Esophagus muscularis mucosa (tissue), 4 donors: ENCODE results near the gene TAF11. TPM values are rescaled to one million over a fixed set of nuclear protein-coding genes. Genes with fewer than 3 reads are reported as not detected.

Experiments
- DNase-seq: peaks from one replicate; pipeline ENCODE4 v3.0.0-alpha.2; 2017; ENCODE audit errors: extremely low spot score
- H3K27ac ChIP-seq, 4 donors: fragments of 200-600 bp; sonication (generic); replicated peaks in 1 of 4; 1 replicate in 3 of 4; 2 replicates in 1 of 4; pipeline ENCODE4 v1.5.1; 2016 to 2019; ENCODE audit warnings: mild to moderate bottlenecking in 1 of 4
- H3K27me3 ChIP-seq, 4 donors: fragments of 200-600 bp; sonication (generic); one replicate each; pipeline versions ENCODE4 v1.5.1 to v1.6.0; 2016 to 2019
- H3K36me3 ChIP-seq, 4 donors: fragments of 200-600 bp; sonication (generic); one replicate each; pipeline ENCODE4 v1.5.1; 2016 to 2019
- H3K4me1 ChIP-seq, 4 donors: fragments of 200-600 bp; sonication (generic); one replicate each; pipeline ENCODE4 v1.5.1; 2016 to 2019
- H3K4me3 ChIP-seq, 4 donors: fragments of 200-600 bp; sonication (generic); 1 replicate in 2 of 4; 2 replicates in 2 of 4; pipeline ENCODE4 v1.5.1; 2016 to 2019; ENCODE audit warnings: mild to moderate bottlenecking in 4 of 4, moderate library complexity in 1 of 4
- H3K9me3 ChIP-seq, 4 donors: fragments of 200-600 bp; sonication (generic); 1 replicate in 3 of 4; 2 replicates in 1 of 4; pipeline ENCODE4 v1.5.1; 2016 to 2019
- CTCF ChIP-seq, 3 experiments: fragments of 200-600 bp in 2 of 3; fragments of 450-650 bp in 1 of 3; sonication (generic) in 2 of 3; IDR thresholded peaks; one replicate each; pipeline ENCODE4 v1.5.1; 2017 to 2019; ENCODE audit warnings: antibody characterized with exemption in 3 of 3, mild to moderate bottlenecking in 2 of 3, moderate library complexity in 1 of 3
- EP300 ChIP-seq: sonication (generic); formaldehyde crosslinking; IDR thresholded peaks from one replicate; pipeline ENCODE4 v1.6.1; 2017; ENCODE audit warnings: antibody characterized with exemption
- POLR2A ChIP-seq: fragments of 450-650 bp; IDR thresholded peaks from one replicate; pipeline ENCODE4 v1.6.1; 2017; ENCODE audit warnings: antibody characterized with exemption, moderate library complexity, mild to moderate bottlenecking, low read depth
- POLR2AphosphoS5 ChIP-seq, 2 donors: sonication (generic); formaldehyde crosslinking; IDR thresholded peaks; one replicate each; pipeline ENCODE4 v1.6.1; 2017; ENCODE audit warnings: antibody characterized with exemption in 2 of 2
- WGBS: methylation state at CpG from one replicate; pipeline ENCODE4 v1.1.5; 2018; 5-methylcytosine and 5-hydroxymethylcytosine counted together
- intact Hi-C: fragments of 100-400 bp; cut with DNase I; formaldehyde crosslinking; loops from one replicate; pipeline ENCODE4 v1.15.1; 2023
- total RNA-seq, 4 donors: library from RNA; depleted of rRNA; stranded (reverse); fragments of >200 nt; gene quantifications; one replicate each; pipeline versions ENCODE4 v1.1.0 to v1.2.1, GENCODE V29; 2016

Gene TAF11
- total RNA-seq, 4 donors from 2014 or later, result 18.2 to 26.2 (median 25.4) TPM

DNA sequence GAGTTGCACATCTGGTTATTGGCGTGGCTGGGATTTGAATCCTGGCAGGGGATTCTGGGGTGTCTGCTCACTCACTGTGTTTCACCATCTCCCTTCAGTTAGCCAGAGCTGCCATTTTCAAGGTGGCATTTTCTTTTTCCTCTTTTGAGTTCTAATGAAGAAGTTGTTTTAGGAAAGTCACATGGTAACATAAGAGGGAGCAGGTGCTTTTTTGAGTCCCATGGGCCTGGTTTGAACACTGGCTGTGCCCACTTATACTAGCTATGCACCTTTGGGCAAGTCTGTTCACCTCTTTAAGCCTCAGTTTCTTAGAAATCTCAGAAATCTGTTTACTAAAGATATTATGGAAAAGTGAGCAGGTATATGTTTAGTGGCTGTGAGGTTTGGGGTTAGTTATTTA is 40.9 kb upstream of the TAF11 start:
- Histone ChIP-seq H3K27ac (no peak overlapping the region), H3K36me3 (no peaks in the 10 kb centered on the region), H3K4me1 (peaks cover 0 to 7% (median under 1%) of the 10 kb centered on the region in 4 donors), H3K27me3 (no peaks in the 10 kb centered on the region), H3K9me3 (no peaks in the 10 kb centered on the region), H3K4me3 (no peak overlapping the region)
- DNase-seq, result no peak
- no peak for TF ChIP-seq EP300
- no peak for TF ChIP-seq POLR2AphosphoS5 (IDR thresholded peaks at IDR 0.05)
- no peak for TF ChIP-seq CTCF (IDR thresholded peaks at IDR 0.05)
- TF ChIP-seq POLR2A, result no peak
- intact Hi-C loops, result no loop called here
- WGBS, result 82% methylated on average over 1 of the region's 1 CpG

DNA sequence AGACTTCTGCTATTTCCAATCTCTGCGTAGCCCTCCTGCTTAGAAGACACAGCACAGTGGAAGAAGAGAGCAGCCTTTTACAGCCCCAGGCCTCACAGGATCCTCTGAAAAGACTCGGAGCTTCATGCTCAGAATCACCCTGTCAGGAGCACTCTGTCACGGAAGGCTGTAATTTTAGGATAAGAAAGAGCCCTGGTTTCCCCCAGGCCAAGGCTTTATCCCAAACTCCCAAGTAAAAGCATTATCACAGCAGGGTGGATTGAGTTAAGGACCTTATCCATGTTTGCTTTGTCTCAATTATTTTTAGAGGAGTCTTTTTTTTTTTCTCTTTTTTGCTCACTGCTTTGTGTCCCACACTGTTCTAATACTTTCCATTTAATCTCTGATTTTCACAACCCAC is 40.4 kb upstream of the TAF11 start:
- H3K27me3 ChIP-seq, result no peaks in the 10 kb centered on the region
- WGBS, result 81% methylated on average over 3 of the region's 3 CpGs
- no peak for TF ChIP-seq CTCF (IDR thresholded peaks at IDR 0.05)
- no peak for TF ChIP-seq EP300
- no peak for TF ChIP-seq POLR2AphosphoS5 (IDR thresholded peaks at IDR 0.05)
- no peak for TF ChIP-seq POLR2A
- peaks cover 0 to 6% (median 0%) of the 10 kb centered on the region in 4 donors for H3K4me1 ChIP-seq
- intact Hi-C loops, result no loop called here
- no peak for DNase-seq
- no peaks in the 10 kb centered on the region for H3K9me3 ChIP-seq
- no peaks in the 10 kb centered on the region for H3K36me3 ChIP-seq
- no peak overlapping the region for H3K27ac ChIP-seq
- H3K4me3 ChIP-seq, result no peak overlapping the region

- Histone ChIP-seq H3K27me3 (no peaks in the 10 kb centered on the region), H3K36me3 (no peaks in the 10 kb centered on the region), H3K4me1 (peaks cover 0 to 6% (median 0%) of the 10 kb centered on the region in 4 donors), H3K27ac (no peak overlapping the region), H3K9me3 (no peaks in the 10 kb centered on the region), H3K4me3 (no peak overlapping the region)
- no peak for DNase-seq
- intact Hi-C loops, result no loop called here
- TF ChIP-seq POLR2AphosphoS5 (IDR thresholded peaks at IDR 0.05), result no peak
- no peak for TF ChIP-seq POLR2A
- no peak for TF ChIP-seq CTCF (IDR thresholded peaks at IDR 0.05)
- no peak for TF ChIP-seq EP300
Observed at GRCh38 chr6:34926655-34927054, 38.8 kb upstream of the TAF11 start.

GRCh38 chr6:34924831-34925625 is 37.2 kb upstream of the TAF11 start:
- intact Hi-C loops, result no loop called here
- Histone ChIP-seq H3K4me3 (no peak overlapping the region), H3K27me3 (no peaks in the 10 kb centered on the region), H3K4me1 (peaks cover 0 to 6% (median 0%) of the 10 kb centered on the region in 4 donors), H3K9me3 (no peaks in the 10 kb centered on the region), H3K36me3 (no peaks in the 10 kb centered on the region), H3K27ac (no peak overlapping the region)
- no peak for DNase-seq
- TF ChIP-seq POLR2AphosphoS5 (IDR thresholded peaks at IDR 0.05) (no peak), EP300 (no peak), POLR2A (no peak), CTCF (IDR thresholded peaks at IDR 0.05) (no peak)
- WGBS, result 98% methylated on average over 9 of the region's 9 CpGs
